CD4-positive, alpha-beta T cell treated with Interleukin-10 for 1 hour (primary cell): Measurements from ENCODE around the gene CCDC159.

Experiments
- DNase-seq: peaks from one replicate; pipeline ENCODE4 v3.0.0-alpha.2; 2020

The CCDC159 gene

DNA sequence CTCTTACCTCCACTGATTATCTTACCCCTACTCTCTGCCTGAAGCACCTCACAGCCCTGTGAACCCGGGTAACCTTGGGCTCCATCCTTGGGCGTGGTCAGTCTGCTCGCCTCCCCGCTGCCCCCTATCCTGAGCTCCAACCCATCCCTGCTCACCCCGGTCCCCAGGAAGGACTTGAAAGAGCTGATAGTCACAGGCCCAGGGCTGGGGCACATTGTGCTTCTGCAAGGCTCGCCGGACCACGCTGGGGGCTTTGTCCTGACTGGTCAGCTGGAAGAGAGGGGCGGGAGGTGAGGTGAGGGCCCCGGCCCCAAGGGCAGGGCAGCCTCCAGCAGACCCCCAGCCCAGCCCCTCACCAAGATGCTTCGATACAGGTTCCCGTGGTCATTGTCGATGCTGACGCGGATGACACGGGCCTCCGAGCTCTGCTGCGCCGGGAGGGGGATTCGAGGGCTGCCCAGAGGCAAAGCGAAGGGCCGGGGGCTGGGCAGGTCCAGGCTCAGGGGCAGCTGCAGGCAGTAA lies 50.8 kb downstream of the CCDC159 start:
- DNase-seq, result no peak

DNA sequence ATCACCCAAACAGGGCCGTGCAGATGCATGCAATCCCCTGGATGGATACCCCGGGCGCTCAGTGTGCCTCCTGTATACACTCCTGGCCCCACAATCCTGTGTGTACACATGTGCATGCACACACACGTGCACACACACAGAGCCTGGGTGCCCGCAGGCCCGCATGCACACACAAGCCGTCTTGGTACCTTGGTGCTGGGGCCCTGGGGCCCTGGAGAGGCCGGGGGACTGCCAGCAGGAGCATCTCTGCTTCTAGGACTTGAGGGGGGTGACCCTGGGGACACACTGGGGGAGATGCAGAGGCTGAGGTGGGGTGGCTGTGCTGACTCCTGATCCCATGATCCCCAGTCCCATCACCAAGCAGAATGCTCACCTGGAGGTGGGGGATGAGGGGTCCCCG lies 53.3 kb downstream of the CCDC159 start:
- DNase-seq, result no peak

DNA sequence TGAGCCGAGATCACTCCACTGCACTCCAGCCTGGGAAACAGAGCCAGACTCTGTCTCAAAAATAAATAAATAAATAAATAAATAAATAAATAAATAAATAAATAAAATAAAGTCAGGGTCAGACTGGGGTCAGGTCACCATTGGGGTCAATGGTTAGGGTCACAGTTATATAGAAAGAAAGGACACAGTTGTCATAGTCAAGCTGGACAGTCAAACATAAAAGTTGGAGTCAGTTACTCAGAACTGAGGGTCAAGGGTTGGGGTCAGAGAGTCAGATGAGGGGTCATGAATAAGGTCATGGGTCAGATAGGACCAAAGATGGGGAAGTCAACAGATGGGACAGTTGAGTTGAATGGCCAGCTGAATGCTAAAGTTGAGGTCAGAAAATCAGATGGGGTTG lies 54.5 kb downstream of the CCDC159 start:
- no peak for DNase-seq

DNA sequence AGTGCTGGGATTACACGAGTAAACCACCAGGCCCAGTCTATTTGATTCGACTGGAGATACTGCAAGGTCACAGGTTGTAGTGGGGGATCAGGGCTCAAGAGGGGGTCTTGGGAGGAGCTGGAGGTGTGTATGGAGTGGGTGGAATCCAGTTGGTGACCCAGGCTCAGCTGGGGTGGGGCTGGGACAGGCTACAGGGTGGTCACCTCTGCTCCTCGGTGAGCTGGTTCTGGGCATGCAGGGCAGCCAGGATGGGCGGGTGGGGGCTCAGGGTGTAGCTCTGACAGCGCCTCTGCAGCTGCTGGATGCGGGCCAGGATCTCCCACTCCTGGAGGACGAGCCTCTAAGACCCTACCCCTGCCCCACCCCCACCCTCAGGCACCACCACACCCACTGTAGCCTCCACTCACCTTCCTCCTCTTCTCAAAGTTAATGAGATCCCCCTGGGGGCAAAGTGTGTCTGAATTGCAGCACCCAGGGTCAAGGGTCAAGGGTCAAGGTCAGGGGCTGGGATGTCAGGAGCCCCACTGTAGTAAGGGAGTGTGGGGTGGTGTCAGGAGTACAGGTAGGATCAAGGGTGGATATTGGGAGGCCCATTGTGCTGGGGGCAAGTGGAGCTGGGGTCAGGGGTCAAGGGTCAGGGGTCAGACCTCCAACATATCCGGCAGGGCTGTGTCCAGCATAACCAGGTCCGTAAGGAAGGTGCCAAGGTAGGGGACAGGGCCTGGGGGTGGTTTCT lies 55.7 kb downstream of the CCDC159 start:
- no peak for DNase-seq
